Thyroid gland (tissue), 4 donors: ENCODE results near the gene TM4SF5.

Experiments
- CTCF ChIP-seq, 6 experiments: fragments of 200-600 bp in 3 of 6; fragments of 450-650 bp in 3 of 6; sonication (generic) in 3 of 6; IDR thresholded peaks; one replicate each; pipeline ENCODE4 v1.5.1; 2016 to 2019; ENCODE audit warnings: antibody characterized with exemption in 6 of 6, mild to moderate bottlenecking in 2 of 6, inconsistent platforms in 1 of 6, moderate library complexity in 1 of 6
- POLR2A ChIP-seq, 2 donors: fragments of 450-650 bp; IDR thresholded peaks; one replicate each; pipeline ENCODE4 v1.6.1; 2017; ENCODE audit warnings: antibody characterized with exemption in 2 of 2, mild to moderate bottlenecking in 2 of 2, moderate library complexity in 1 of 2

DNA sequence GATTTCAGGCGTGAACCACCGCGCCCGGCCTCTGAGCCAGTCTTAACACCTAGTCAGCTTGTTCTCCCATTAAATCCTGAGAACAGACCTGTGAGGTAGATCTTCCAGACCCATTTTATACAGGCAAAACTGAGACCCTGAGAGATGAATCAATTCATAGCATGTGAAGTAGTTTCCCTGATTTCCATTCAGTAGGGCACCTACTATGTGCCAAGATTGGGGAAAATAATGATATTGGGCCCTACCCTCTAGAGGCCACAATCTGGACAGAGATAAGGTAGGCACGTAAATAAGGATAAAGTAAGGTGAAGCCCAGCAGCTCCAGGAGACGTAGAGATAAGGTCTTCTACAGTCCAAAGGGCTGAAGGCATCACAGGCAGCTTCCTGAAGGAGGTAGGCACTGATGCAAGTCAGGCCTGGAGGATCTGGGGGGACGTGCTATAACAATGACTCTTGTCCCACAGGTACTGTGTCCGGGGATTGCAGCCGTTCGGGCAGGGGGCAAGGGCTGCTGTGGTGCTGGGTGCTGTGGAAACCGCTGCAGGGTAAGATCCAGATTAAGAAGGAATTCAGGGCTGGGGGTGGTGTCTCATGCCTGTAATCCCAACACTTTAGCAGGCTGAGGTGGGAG lies 8.8 kb downstream of the TM4SF5 start:
- no peak for TF ChIP-seq POLR2A (IDR thresholded peaks at IDR 0.05)
- no peak for TF ChIP-seq CTCF (IDR thresholded peaks at IDR 0.05)
